Heart left ventricle (tissue), 16 donors: Measurements from ENCODE around the gene EIF1AX. TPM values are rescaled to one million over a fixed set of nuclear protein-coding genes. Genes with fewer than 3 reads are reported as not detected.

Experiments
- ATAC-seq, 4 donors: fragments of 200-7000 bp; cut with Tn5 transposase; one replicate each; pipeline ENCODE4 v1.9.1; 2020 to 2022; ENCODE audit warnings: moderate library complexity in 4 of 4, mild to moderate bottlenecking in 3 of 4, moderate number of reproducible peaks in 1 of 4
- DNase-seq, 5 donors: peaks; one replicate each; pipeline ENCODE4 v3.0.0-alpha.2; 2020
- H3K27ac ChIP-seq, 12 donors: fragments of 200-600 bp; sonication (generic) in 4 of 12; one replicate each; pipeline versions ENCODE4 v1.5.0 to v1.8.0; 2016 to 2022; ENCODE audit warnings: mild to moderate bottlenecking in 2 of 12
- H3K27me3 ChIP-seq, 9 donors: fragments of 200-600 bp; sonication (generic) in 2 of 9; one replicate each; pipeline versions ENCODE4 v1.5.1 to v1.8.0; 2016 to 2022; ENCODE audit warnings: mild to moderate bottlenecking in 3 of 9
- H3K36me3 ChIP-seq, 9 donors: fragments of 200-600 bp; sonication (generic) in 2 of 9; one replicate each; pipeline versions ENCODE4 v1.5.0 to v1.8.0; 2018 to 2022; ENCODE audit warnings: mild to moderate bottlenecking in 2 of 9
- H3K4me1 ChIP-seq, 12 donors: fragments of 200-600 bp; sonication (generic) in 4 of 12; one replicate each; pipeline versions ENCODE4 v1.5.0 to v1.8.0; 2016 to 2022; ENCODE audit warnings: mild to moderate bottlenecking in 3 of 12
- H3K4me3 ChIP-seq, 12 donors: fragments of 200-600 bp; sonication (generic) in 4 of 12; one replicate each; pipeline versions ENCODE4 v1.5.0 to v1.8.0; 2017 to 2022; ENCODE audit warnings: mild to moderate bottlenecking in 9 of 12, moderate library complexity in 4 of 12
- H3K9me3 ChIP-seq, 12 donors: fragments of 200-600 bp; sonication (generic) in 4 of 12; one replicate each; pipeline versions ENCODE4 v1.5.0 to v1.8.0; 2016 to 2022; ENCODE audit warnings: mild to moderate bottlenecking in 1 of 12
- CTCF ChIP-seq, 12 donors: fragments of 200-600 bp; sonication (generic) in 4 of 12; IDR thresholded peaks; one replicate each; pipeline versions ENCODE4 v1.5.0 to v1.8.0; 2018 to 2022; ENCODE audit warnings: antibody characterized with exemption in 12 of 12, mild to moderate bottlenecking in 5 of 12
- POLR2A ChIP-seq, 2 donors: fragments of 450-650 bp; IDR thresholded peaks; one replicate each; pipeline ENCODE4 v1.6.1; 2017; ENCODE audit warnings: antibody characterized with exemption in 2 of 2, mild to moderate bottlenecking in 2 of 2, moderate library complexity in 2 of 2
- WGBS, 4 donors: extraction: QIAGEN DNeasy Blood & Tissue Kit in 2 of 4; methylation state at CpG; one replicate each; pipeline versions ENCODE4 v1.1.5 to v1.1.7; 2013 to 2018; 5-methylcytosine and 5-hydroxymethylcytosine counted together
- intact Hi-C, 10 donors: fragments of 100-400 bp; cut with DNase I; formaldehyde crosslinking; loops; one replicate each; pipeline versions ENCODE4 v1.11.1 to v1.14.2; 2022
- polyA plus RNA-seq, 2 donors: library from polyadenylated mRNA; stranded (reverse); fragments of 200-250 nt; gene quantifications; one replicate each; pipeline ENCODE4 v1.2.3, GENCODE V29; 2013
- total RNA-seq, 9 donors: library from RNA; depleted of rRNA in 2 of 9; stranded (reverse); fragments of >200 nt in 2 of 9; fragmentation: NEBNext Ultra II Directional in 3 of 9; extraction: Animal tissue kit (Norgen Biotek cat#: 25700) in 3 of 9; gene quantifications; one replicate each; pipeline versions ENCODE4 v1.1.0 to v1.2.4, GENCODE V29; 2016 to 2023
- donor health status: ischemic (EF 13 %, LVEDD 7.1; RV severe dilation, severe dysfunction).
- donor health status: healthy with polysubstance abuse.
- donor health status: DM: no; HTN: yes; CAD: no.
- donor health status: DM: no; HTN: no; CAD: no.
- donor health status: ischemic (EF 25% LVEDD 6.9; RV normal size, moderate dysfunction).
- donor health status: ischemic (EF 25% LVEDD 5.7; RV mildly dilated, moderate dysfunction).
- donor health status: healthy.
- donor health status: DM: yes; HTN: yes; CAD: no.
- donor health status: ischemic (EF 35%, LVEDD 5.7; RV mildly dilated, moderate dysfunction).
- donor health status: nonischemic (EF 11% LVEDD 7.7; RV severe dilation, severe dysfunction).
- donor health status: DM: yes; HTN: yes; CAD: no.
- donor health status: PGD.
- donor health status: ischemic (EF 29% LVEDD 5.4; RV normal size, mild dysfunction).
- donor health status: nonischemic (EF 23%, LVEDD 6.1; RV moderate dilation, normal function).

EIF1AX gene
- total and polyA plus RNA-seq, 11 donors, result 21.1 to 162 (median 58.7) TPM

- intact Hi-C loops, result no loop called here
- TF ChIP-seq CTCF (IDR thresholded peaks at IDR 0.05), result no peak
- no peak for TF ChIP-seq POLR2A (IDR thresholded peaks at IDR 0.05)
- no peak for DNase-seq
- peaks cover 0 to 14% (median 0%) of the 10 kb centered on the region in 12 donors for H3K4me1 ChIP-seq
- no peak for ATAC-seq
- H3K4me3 ChIP-seq, result no peak overlapping the region
- H3K27ac ChIP-seq, result no peak overlapping the region
- H3K27me3 ChIP-seq, result peaks cover 0 to 25% (median 0%) of the 10 kb centered on the region in 9 donors
- 87 to 93% (median 91%) methylated on average over 14 of the region's 14 CpGs for WGBS, 4 donors
- H3K9me3 ChIP-seq, result no peaks in the 10 kb centered on the region
- no peaks in the 10 kb centered on the region for H3K36me3 ChIP-seq
Measured at GRCh38 chrX:20112022-20112774, 29.4 kb downstream of the EIF1AX start.

GRCh38 chrX:20111271-20111670 lies 30.4 kb downstream of the EIF1AX start:
- H3K27me3 ChIP-seq, result peaks cover 0 to 16% (median 0%) of the 10 kb centered on the region in 9 donors
- H3K4me1 ChIP-seq, result peaks cover 0 to 5% (median 0%) of the 10 kb centered on the region in 12 donors
- no peak for DNase-seq
- no peaks in the 10 kb centered on the region for H3K9me3 ChIP-seq
- H3K27ac ChIP-seq, result no peak overlapping the region
- ATAC-seq, result no peak
- intact Hi-C loops, result no loop called here
- WGBS, 4 donors, result 92 to 98% (median 96%) methylated on average over 10 of the region's 10 CpGs
- no peak overlapping the region for H3K4me3 ChIP-seq
- H3K36me3 ChIP-seq, result no peaks in the 10 kb centered on the region
- no peak for TF ChIP-seq CTCF (IDR thresholded peaks at IDR 0.05)
- TF ChIP-seq POLR2A (IDR thresholded peaks at IDR 0.05), result no peak

GRCh38 chrX:20101934-20102581 lies 39.6 kb downstream of the EIF1AX start:
- Histone ChIP-seq H3K4me3 (no peak overlapping the region), H3K27ac (no peak overlapping the region), H3K36me3 (no peaks in the 10 kb centered on the region), H3K27me3 (peaks cover 0 to 8% (median 0%) of the 10 kb centered on the region in 9 donors), H3K9me3 (peaks cover 0 to 8% (median 0%) of the 10 kb centered on the region in 12 donors), H3K4me1 (no peaks in the 10 kb centered on the region)
- TF ChIP-seq CTCF (IDR thresholded peaks at IDR 0.05) (no peak), POLR2A (IDR thresholded peaks at IDR 0.05) (no peak)
- DNase-seq (no peak), ATAC-seq (no peak)
- 83 to 91% (median 88%) methylated on average over 2 of the region's 2 CpGs for WGBS, 4 donors
- intact Hi-C loops, result no loop called here

GRCh38 chrX:20091499-20091898 lies 50.1 kb downstream of the EIF1AX start:
- DNase-seq (no peak), ATAC-seq (no peak)
- 71 to 91% (median 78%) methylated on average over 3 of the region's 3 CpGs for WGBS, 4 donors
- no peak overlapping the region for H3K4me3 ChIP-seq
- H3K9me3 ChIP-seq, result no peaks in the 10 kb centered on the region
- H3K27me3 ChIP-seq, result peaks cover 0 to 25% (median 0%) of the 10 kb centered on the region in 9 donors
- no peaks in the 10 kb centered on the region for H3K36me3 ChIP-seq
- H3K27ac ChIP-seq, result no peak overlapping the region
- intact Hi-C loops, result no loop called here
- no peaks in the 10 kb centered on the region for H3K4me1 ChIP-seq
- TF ChIP-seq POLR2A (IDR thresholded peaks at IDR 0.05), result no peak
- no peak for TF ChIP-seq CTCF (IDR thresholded peaks at IDR 0.05)
